NK-92 (cell line): ENCODE measurements around the gene TMOD4.

Experiments used
- DNase-seq: peaks from one replicate; lab custom pipeline; 2025; ENCODE audit not compliant: unreplicated experiment; lab: John Stamatoyannopoulos, UW

Gene TMOD4

DNA sequence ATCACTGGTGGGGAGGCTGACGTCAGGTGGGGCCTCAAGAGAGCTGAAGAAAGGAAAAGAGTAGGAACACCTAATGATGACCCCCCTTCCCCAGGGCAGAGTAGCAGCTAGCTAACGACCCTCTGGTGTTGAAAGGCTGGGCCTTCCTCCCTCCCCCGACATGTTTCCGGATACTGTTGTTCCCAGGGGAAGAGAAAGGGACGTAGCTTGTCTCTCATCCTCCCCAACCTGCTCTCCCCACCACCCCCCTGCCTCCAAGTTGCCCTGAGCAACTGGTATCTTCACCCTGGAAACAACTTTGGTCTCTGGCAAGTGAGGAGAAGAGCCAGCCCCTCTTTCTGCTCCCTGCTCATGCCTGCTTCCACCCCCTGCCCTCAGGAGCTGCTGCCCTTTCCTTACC lies 31.8 kb downstream of the TMOD4 start:
- no peak for DNase-seq

DNA sequence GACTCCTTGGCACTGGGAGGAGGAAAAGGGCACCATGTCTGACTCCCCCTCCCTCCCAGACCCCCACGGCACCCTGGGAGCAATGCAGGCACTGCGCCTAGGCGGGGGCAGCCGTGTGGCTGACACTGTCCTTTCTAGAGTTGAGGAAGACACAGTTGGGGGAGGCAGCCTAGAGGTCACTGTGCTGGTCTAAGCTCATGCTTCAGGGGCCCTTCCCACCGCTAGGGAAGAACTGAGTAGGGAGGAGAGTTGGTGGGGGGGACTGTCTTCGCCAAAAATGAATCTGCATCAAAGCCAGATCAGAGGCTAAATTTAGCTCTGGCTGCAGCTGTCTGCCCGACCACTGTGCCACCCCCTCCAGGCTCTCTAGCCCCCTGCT lies 32.7 kb downstream of the TMOD4 start:
- DNase-seq = no peak

DNA sequence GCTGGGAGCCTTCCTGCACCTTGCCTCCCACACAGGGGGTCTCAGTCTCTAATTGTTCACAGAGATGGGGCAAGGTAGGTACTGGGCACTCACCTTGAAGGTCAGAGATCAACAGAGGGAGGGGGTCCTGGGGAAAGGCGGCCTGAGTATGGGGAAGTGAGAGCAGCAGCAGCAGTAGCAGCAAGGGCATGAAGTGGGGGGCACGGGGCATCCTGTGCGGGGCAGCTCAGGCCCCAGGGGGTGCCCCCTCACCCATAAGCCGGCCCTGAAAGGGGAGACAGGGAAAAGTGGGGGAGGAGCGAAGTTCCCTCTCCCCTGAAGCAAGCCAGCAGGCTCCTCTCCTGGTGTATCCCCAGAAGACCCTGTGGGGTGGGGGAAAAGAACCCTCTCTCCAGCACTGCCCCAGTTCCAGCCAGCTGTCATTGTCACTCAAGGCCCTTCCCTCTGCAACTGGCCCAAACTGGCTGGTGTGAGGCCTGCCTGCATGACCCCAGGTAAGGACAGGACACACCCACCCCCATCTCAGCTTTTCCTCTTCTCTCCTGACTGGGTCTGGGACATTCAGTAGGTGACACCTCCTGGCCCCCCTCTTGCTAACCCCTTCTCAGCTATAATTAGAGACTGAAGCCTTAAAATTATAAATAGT lies 33.2 kb downstream of the TMOD4 start:
- DNase-seq = no peak

DNA sequence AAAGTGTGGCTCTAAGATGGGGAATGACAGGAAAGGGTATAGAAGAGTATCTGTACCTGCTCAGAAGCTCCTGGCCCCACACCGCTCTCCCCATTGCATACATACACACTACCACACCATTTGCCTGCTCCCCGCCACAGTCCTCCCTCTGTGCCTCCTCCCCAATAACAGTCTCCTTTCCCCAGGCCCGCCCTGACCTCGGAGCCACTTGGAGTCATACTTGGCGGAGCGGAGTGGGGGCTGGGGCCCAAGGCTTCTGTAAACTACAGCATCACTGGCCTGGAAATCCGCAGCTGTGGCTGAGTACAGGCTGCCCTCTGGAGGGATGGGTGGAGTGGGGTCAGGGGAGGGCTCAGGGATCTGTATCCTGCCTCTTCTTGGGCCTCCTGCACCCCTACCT lies 38.0 kb downstream of the TMOD4 start:
- DNase-seq = no peak

DNA sequence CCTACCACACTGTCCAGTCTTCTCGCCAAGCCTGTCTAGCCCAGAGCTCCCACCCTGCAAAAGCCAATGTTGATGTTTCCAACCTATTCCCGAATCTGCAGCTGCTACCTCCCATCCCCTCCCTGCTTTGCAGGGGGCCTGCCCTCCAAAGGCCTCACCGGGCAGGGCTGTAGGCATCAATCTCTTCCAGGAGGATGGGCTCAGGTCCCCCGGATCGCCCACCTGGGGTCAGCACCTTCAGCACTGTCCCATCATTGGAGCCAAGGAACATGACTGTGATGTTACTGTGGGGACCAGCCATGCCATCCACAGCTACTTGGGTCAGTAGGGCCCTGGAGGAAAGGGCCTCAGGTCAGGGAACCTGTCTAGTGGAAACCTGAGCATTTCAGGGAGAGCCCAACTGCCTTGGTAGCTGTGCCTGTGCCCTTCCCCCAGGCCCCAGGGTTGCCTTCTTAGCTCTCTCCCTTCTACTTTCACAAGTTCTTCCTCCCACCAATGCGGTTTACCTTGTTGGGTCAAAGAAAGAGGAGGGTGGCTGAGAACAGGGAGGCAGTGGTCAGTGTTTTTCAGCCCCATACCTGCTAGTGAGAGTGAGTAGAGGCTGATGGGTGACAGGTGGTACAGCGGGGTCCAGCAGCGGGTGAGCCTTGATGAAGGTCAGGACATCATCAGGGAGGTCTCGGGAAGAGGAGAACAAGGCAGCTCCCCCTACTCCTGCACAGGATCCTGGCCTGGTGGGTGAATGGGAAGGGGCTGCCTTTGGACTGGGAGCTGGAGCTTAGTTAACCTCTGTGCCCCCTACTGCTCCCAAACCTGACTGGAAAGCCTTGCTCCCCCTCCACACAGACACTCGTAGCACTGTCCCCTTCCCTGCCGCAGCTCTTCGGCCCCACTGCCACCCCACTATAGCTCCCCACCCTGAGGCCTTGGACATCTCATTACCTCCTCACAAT lies 40.1 kb downstream of the TMOD4 start:
- DNase-seq = no peak

DNA sequence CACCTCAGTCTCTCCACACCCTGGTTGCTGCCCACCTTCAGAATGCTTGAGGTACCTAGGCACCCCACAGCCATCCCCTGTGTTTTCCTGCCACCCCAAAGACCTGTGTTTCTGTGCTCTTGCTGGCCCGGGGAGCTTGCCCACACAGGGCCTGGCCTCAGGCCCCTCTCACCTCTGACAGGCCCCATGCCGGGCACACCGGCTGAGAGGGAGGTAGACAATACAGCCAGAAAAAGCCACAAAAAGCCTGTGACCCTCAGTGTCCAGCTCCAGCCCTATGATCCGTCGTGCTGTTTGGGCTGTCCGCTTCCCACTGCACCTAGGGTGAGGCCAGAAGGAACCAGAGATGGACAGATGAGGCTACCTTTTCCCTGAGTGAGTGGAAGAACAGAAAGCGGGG lies 40.8 kb downstream of the TMOD4 start:
- DNase-seq = no peak

DNA sequence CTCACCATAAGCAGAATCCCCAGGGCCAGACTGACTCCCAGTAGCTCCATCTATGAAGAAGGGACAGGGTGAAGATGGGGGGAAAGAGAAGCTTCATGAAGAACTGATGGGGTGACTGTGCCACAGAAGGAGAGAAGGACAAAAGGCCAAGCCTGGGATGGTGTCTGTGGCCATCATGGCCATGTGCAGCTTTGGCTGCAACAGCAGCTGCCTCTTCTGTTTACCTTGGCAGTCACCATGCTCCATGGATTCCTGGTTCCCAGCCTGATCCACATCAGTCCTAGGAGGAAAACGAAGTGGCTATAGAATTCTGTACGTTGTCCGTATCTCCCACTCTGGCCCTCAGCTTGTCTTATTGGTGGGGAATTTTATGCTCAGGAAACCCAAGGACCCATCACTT lies 41.4 kb downstream of the TMOD4 start:
- DNase-seq = no peak

DNA sequence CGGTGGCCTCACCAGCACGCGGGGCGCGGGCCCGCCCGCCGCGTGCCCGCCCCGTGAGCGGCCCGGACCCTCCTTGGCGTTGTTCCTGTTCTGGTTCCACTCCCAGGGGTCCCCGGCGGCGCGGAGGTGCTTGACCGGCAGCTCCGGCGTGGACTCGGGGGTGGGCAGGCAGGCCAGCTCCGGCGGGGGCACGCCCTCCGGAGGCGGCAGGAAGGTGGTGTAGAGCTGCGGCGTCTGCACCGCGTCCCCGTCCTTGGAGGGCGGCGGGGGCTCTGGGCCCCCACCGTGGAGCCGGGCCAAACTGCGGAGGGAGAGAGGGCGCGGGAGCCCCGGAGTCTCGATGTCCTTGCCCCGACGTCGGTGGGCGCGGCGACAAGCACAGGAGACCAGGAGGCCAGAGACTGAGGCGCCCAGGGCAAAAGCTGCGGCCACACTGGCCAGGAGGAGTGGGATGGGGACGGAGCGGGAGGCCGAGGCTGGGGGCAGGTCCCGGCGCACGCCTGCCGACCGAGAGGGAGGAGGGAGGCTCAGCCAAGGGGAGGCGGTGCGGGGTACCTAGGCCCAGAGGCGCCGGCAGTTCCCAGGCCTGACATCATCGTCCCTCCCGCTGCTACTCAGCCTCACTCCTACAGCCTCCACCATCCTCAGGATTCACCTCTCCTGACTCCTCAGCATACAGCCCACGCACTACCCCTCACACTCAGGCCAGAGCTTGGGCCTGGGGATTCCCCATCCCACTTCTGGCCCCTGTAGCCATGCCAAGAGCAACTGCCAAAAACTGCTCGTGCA lies 42.6 kb downstream of the TMOD4 start:
- no peak for DNase-seq

DNA sequence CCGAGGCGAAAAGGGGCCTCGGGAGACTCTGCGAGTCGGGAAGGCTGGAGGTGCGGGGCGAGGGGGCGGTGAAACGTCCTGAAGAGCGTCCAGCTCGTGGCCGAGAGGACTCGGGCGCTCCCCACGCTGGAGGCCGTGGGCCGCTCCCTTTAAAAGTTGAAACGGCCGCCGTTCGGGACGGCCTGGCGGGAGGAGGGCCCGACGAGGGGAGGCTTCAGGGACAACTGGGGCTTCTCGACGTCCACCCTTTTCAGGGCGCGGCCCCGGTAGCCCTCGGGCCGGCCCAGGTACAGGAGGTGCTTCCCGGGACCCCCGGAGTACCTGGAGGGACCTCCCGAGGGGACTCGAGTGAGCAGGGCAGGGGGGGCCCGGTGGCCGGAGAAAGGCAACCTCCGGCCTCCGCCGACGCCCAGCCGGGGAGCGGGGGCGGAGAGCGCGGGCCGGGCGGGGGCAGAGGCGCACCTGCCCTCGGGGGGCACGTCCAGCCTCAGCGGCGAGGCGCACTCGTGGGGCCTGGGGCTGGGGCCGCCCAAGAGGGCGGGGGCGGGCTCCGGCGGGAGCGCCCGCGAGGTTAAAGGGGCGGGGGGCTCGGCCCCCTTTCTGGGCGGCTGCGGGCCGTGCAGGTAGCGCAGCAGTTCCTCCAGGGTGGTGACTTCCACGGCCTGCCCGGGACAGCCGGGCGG lies 43.3 kb downstream of the TMOD4 start:
- DNase-seq = no peak

DNA sequence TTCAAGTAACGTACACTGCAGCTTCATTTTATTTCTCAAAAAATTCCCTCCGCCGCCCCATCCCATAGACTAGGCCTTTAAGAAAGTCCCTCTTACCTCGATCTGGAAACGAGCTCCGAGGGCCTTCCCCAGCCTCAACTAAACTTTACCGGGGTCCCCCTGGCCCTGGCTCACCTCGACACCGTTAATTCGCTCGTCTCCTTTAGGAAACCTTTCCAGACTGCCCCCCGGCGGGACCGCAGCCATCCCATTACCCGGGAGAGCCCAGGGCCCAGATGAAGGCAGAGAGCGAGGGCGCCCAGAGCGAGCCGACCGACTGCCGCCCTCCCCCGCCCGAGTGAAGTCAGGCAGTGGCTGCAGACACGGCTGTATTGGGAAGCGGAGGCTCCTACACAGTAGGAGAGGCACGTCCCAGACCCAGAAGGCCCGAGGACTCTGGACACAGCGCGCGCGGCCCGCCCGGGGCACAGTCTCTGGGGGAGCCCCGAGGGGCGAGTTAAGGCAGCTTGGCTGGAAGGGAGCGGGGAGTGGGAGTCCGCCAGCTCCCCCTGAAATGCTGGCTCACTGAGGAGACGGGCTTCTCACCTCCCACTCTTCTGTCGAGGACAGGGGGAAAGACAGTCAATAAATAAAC lies 44.0 kb downstream of the TMOD4 start:
- DNase-seq = no peak

DNA sequence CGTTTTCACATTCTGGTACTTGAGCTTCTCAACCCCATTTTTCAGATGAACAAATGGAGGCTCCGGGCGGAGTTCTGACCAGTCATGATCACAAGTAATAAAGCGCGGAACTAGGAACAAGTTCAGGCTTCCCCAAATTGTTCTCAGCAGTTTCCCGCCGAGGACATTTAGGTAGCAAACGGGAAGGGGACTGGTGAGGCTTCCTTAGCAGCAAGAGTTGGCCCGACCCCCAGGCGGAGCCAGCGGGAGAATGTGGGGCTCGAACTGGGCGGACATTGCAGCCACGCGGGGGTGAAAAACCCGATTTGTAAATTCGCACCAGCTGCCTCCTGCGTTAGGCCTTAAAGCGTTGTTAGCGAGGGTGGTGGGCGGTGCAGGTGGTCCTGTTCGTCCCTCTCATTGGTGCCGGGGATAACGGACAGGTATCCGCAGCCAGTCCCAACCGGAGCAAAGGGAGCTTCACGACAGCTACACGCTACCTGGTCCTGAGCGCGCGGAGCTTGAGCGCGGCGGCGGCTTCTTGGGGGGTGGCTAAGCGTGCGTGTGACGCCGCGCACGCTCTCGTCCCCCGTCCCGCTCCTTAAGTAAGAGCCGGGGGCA lies 44.7 kb downstream of the TMOD4 start:
- no peak for DNase-seq

DNA sequence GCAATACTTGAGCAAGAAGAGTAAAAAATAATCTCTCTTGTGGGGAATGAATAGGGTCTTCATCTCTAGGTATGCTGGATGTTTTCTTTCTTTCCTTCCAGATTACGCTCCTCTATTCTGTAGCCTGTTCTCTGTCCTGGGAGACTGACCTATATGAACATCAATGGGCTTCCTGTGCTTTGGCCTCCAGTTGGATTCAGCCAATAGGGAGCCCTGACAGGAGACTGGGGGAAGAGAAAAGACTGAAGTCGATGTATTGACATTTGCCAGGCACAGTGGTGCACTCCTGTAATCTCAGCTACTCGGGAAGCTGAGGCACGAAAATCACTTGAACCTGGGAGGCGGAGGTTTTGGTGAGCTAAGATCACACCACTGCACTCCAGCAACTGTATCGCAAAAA lies 47.0 kb downstream of the TMOD4 start:
- no peak for DNase-seq

DNA sequence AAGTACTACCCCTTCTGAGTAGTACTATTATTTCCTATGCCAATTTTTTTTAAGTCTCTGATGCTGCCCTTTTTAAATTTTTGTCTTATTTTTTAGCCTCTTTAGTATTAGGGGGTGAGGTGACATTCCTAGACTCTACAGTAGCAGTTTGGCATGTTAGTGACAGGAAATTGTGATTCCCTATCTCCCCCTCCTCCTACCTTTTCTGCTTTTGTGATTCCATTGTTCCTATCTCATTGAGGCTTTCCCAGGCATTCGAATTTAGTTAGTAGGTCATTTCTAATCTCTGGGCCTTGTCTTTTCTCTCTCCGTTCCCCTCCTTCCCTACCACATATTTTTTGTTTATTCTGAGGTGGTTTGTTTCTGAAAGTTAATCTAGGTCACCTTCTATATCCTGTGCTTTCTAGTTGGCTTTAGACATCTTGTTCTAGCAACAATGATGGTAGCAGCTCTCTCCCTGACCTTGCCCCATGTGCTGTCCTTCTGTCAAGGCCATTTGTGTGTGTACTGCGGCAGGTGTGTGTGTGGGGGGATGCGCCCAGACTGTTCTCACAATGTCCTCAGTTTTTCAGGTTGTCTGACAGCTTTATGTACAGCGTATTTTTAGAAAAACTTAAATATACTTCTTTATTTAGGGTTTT lies 50.9 kb downstream of the TMOD4 start:
- DNase-seq = no peak
